Epidermal melanocyte (primary cell): ENCODE measurements around the gene STK16.
"Not testable (repeated sequence)": the region's sequence is repeated elsewhere in the genome, so short reads cannot be mapped to it uniquely, and the experiment has no call there.

Experiments used
- DNase-seq: peaks from one replicate; pipeline ENCODE4 v3.0.0; 2011; ENCODE audit warnings: low spot score; ENCODE audit not compliant: insufficient read length

STK16 gene

DNA sequence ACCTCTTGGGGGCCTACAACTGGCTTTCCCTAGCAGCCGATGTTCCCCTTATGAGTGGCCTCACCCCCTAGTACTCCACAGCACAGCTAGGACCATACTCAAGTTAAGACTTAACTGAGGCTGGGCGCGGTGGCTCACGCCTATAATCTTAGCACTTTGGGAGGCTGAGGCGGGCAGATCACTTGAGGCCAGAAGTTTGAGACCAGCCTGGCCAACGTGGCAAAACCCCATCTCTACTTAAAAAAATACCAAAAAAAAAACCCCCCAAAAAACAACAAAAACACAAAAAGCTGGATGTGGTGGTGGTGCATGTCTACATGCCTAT, 41.8 kb downstream of the STK16 start:
- DNase-seq: not testable (repeated sequence)

DNA sequence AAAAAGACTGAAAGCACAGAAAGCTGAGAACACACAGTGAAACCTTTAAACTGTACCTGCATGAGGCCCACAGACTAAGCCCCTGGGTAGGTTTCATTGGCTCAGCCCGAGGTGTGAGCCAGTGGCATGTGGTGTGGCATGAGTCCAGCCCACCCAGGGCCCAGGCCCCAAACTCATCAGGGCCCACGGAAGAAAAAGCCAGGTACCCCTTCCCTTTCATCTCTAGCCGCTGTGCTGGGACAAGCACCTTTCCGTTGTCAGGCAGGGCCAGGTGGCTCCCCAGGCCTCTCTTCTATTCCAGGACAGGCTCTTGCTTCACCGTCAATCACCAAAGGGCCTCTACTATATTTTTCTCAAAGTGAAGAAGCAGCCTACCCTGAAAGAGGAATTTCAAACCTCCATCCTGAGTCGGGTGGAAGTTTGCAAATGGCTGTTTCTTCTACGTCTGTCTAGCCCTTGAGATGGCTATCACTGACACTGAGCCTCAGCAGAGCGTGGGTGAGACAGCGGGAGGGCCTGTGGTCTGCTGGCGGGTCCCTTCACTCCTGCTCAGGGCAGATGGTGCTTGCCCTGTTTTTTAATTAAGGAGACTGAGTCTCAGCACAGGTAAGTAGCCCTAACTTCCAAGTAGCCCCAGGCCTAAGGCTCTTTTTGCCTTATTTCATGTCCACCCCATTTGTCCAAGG, 42.4 kb downstream of the STK16 start:
- no peak for DNase-seq

DNA sequence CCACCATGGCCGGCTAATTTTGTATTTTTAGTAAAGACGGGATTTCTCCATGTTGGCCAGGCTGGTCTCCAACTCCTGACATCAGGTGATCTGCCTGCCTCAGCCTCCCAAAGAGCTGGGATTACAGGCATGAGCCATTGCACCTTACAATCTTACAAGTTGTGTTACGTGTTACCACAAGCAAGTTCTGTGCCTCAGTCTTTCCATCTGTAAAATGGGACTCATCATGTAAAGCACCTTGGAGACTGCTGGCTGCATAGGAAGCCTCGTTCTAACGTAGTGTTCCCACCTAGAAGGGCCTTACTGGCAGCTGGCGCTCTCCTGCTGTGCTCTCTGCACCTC, 43.9 kb downstream of the STK16 start:
- DNase-seq: no peak

GRCh38 chr2:219289537-219290361, 44.5 kb downstream of the STK16 start:
- peak; percentile 75 for DNase-seq

DNA sequence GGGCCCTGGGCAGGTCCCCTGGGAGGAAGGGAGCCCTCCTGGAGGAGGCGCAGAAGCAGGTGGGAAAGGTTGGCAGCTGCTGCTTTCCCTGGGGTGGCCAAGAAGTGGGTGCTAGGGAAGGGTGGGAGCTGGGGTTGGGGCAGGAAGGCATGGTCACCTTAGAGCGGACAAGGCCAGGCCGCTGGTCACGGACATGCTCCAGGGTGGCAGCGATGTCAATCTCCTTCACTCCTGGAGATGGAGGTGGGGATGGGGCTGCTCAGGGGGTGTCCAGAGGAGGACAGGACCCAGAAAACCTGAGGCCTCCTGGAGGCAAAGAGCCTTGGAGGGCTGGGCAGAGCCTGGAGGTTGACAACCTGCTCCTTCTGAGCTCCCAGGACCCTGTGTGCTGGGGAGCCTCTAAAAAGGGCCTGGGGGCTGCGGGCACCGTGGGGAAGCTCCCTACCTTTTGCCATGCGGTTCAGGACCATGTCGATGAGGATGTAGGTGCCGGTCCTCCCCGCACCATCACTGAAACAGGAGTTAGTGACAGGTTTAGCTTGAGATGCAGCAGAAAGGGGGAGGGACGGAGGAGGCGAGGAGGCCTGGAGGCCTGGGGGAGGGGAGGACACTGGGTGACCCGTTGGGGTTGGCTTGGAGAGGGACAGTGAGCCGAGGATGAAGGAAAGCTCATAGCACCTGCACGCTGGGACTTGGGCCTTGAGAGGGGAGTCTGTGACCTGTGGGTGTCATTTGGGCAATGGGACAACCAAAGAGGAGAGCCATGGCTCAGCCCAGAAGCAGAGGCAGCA, 45.3 kb downstream of the STK16 start:
- no peak for DNase-seq

DNA sequence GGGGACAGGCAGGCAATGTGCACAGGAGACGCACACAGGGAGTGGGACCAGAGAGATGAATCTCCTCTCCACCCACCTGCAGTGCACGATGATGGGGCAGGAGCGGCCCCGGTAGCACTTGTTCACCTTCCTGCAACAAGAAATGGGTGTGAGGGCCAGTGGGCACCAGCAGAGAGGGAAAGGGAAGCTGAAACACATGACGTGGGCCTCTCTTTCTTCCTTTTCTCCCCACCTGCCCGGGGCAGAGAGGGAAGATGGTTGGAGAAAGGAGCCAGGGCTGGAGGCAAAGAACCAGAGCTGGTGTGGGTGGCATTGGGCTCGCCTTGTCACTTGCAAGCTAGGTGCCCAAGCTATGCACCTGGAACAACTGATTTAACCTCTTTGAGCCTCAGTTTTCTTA, 46.1 kb downstream of the STK16 start:
- no peak for DNase-seq

DNA sequence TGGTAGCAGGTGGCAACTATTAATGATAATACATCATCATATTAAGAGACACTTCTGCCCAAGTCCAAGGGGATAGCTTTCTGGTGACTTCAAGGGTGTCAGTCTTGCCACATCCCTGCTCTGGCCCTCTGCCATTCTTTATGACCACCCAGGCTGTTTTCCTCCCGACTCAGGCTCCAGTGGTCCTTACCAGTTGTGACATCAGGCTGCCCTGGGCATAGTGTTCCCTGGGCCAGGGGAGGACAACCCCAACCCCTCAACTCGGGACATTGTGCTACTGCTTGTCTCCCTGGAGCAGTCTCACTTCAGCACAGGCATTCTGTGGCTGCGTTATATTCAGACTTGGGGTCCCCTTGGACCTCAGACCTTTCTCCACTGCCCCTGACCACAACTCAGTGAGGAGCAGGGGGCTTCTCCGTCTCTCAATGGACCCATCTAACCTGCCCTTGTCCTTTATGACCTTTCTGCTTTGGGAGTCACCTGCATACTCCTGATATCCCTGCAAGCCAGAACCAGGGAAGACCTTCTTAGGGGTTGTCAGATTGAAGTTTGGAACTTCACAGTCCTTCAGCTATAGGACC, 46.7 kb downstream of the STK16 start:
- DNase-seq: no peak

GRCh38 chr2:219292616-219293015, 47.3 kb downstream of the STK16 start:
- DNase-seq: no peak

DNA sequence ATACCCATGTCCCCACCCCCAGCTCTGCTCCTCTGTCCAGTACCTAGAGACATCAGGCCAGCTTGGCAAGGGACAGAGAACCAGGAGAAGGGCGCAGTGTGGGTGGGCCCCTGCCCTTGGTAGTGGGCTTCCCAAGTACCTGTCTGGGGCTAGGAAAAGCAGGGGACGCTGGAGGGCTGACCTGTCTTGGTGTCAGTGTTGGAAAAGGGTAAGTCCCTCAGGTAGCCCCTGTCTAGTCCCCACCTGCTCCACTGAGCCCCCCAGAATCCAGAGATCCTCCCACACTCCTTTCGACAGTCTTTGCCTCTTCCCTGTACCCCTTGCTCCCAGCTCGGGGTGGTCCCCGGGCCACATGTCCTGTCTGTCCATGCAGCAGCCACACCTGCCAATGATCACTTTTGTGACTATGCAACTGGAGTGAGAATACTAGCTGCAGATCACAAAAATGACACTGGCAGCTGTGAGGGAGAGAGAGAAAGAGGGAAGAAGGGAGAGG, 48.5 kb downstream of the STK16 start:
- no peak for DNase-seq

DNA sequence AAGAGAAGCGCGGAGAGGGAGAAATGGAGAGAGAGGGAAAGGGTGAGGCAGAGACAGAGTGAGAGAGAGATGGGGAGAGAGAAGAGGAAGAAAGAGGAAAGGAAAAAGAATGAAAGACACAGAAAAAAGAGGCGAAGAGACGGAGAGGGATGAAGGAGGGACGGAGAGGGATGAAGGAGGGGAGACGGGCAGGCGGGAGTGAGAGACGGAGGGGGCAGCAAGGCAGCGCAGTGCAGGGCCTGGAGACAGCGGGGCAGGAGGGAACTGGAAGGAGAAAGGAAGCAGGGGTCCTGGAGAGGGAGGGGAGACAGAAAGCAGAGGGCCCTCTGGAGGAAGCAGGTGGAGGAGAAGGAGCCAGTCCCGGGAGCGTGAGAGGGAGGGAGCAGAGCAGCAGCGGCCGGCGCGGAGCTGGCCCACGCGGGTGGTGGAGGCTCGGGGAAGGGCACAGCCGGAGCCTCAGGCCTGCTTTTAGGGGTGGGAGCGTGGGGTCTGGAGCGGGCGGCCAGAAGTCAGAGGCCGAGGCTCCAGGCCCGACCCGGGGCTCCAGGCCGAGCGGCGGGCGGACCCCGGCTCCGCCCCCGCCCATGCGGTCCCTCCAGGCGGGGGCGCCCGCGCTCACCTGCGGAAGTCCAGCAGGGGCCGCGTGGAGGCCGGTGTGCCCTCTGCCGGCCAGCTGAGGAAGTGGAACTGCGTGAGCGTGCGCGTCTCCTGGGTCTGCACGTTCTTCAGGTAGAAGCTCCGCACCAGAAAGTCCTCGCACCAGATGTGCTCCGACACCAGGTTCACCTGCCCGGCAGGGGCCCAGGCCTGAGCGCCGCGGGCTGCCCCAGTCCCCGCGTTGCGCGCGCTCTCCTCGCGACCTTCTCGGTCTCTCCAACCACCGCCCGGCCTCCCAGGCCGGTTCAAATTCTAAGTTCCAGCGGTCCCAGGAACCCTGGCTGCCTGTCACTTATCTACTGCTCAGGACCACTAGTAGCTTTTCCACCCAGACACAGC, 49.4 kb downstream of the STK16 start:
- peak; percentile 92 for DNase-seq

GRCh38 chr2:219296142-219296541, 50.9 kb downstream of the STK16 start:
- no peak for DNase-seq

GRCh38 chr2:219296631-219297391, 51.5 kb downstream of the STK16 start:
- no peak for DNase-seq

GRCh38 chr2:219297766-219298456, 52.6 kb downstream of the STK16 start:
- DNase-seq: no peak

- DNase-seq: peak; percentile 92
Observed at GRCh38 chr2:219298759-219299371, 53.6 kb downstream of the STK16 start.

- DNase-seq: no peak
Observed at GRCh38 chr2:219299372-219299760, 54.1 kb downstream of the STK16 start.
